Posterior cingulate gyrus (tissue), 11 donors: Measurements from ENCODE around the gene ADCYAP1R1.
A peak's percentile ranks its signal among the peaks of the same experiment; 100 is the strongest.

Source experiments
- DNase-seq, 10 donors: peaks; one replicate each; pipeline versions ENCODE4 v3.0.0 to v3.0.0-alpha.2; 2020 to 2021; ENCODE audit warnings: mixed read lengths in 3 of 10
- intact Hi-C: fragments of 100-400 bp; cut with DNase I; formaldehyde crosslinking; loops from one replicate; pipeline ENCODE4 v1.15.1; 2023

The ADCYAP1R1 gene

GRCh38 chr7:31051598-31052486, at the start of gene ADCYAP1R1:
Gene ADCYAP1R1, plus strand, starts transcription at chr7:31052308. Its CDS starts 10,957 bp downstream, at chr7:31063265.
- peak in 9 of 10 donors; percentile 47 to 95 (median 68) for DNase-seq
- intact Hi-C loops, result no loop called here

DNA sequence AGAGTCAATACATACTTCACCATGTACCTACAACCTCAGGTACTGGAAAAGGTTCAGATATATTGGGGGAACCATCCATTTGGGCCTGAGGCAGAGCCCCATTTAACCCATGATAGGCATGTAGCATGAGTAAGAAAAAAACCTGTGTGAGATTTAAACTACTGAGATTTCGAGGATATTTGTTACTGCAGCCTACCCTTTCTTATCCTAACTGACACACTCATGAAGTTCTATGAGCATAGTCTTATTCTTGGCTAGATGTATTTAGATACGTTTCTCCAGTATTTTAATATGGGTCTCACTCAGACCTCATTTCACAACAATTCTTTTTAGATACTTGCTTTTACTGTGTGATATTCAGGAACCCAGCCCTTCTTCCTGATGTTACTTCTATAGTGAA, 49.0 kb upstream of the ADCYAP1R1 start:
- intact Hi-C loops, result no loop called here
- DNase-seq, result no peak

- intact Hi-C loops, result no loop called here
- peak in 1 of 10 donors; percentile 6 for DNase-seq
Observed at GRCh38 chr7:31003721-31004120, 48.4 kb upstream of the ADCYAP1R1 start.

DNA sequence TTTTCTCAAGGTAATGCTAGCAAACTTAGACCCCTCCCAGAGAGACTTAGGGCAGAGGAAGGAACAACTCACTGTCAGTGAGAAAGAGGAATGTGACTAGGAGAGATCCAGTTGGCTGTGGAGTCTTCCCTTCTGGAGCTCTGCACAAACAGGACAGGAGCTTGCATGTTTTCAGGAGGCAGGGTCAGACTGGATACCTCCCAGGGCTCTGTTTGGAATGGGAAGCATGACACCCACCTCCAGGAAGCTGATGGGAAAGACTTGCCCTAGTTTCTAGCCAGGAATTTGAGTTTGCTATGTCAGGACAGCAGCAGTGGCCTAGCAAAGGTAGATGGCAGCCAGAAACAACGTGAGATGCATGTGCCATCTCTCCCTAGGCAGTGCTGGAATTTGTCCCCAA, 47.7 kb upstream of the ADCYAP1R1 start:
- intact Hi-C loops, result no loop called here
- peak in 1 of 10 donors; percentile 6 for DNase-seq

GRCh38 chr7:31006857-31007256, 45.3 kb upstream of the ADCYAP1R1 start:
- intact Hi-C loops, result no loop called here
- DNase-seq, result peak in 2 of 10 donors; percentile 19 to 36

DNA sequence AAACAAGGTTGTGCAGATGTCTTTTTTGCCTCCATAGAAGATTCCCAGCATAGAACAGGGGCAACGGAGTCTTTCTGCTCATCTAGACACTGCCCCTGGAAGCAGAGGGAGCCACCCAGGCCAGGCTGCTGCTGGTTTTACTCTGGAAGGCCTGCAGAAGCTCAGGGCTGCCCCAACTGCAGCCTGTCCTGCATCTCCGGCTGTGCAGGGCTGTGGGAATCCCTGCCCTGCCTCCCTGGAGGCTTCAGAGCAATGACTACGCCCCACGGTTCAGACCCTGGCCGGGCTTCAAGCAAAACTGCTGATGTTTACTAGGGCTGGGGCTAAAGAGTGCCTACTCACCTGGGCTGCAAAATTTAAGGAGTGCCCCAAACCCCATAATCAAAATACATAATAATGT, 44.5 kb upstream of the ADCYAP1R1 start:
- intact Hi-C loops, result no loop called here
- peak in 2 of 10 donors; percentile 54 to 74 for DNase-seq

DNA sequence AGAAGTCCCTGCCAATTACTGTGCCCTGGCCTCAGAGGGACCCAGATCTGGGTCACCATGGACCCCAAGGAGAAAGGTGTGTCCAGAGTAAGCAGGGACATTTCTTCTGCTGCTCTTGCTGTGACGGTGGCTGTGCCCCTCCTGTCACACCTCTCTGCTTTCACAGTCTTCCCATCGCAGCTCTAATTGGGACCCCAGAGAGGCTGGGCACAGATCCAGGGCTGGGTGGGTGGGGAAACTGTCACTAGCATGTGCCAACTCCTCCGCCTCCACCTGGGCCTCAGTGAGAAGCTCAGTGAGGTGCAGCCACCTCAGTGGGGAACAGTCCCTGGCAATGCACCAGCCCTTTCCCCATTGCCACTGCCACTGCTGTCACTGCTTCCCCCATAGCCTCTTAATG, 37.3 kb upstream of the ADCYAP1R1 start:
- intact Hi-C loops, result no loop called here
- DNase-seq, result peak in 1 of 10 donors; percentile 65

- DNase-seq, result peak in 1 of 10 donors; percentile 32
- intact Hi-C loops, result no loop called here
Observed at GRCh38 chr7:31017032-31017675, 35.0 kb upstream of the ADCYAP1R1 start.

GRCh38 chr7:31017721-31018120, 34.4 kb upstream of the ADCYAP1R1 start:
- intact Hi-C loops, result no loop called here
- peak in 1 of 10 donors; percentile 50 for DNase-seq

DNA sequence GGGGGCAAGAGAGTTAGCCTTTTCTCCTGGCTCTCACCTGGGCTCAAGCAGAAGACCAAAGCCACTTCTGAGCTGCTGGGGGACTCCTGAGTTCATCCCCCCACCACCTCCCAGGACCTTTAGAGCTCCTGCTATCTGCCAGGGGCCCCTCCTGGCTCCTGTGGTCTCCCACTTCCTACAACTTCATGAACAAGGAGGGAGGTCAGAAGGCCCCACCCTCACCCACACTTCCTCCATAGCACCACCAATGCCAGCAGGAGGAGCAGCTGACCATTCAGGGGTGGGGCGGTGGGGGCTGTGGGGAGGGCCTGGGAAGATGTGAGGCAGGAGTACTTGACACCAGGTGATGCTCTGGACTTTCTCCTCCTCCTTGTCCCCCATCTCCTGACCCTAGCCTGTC, 32.6 kb upstream of the ADCYAP1R1 start:
- peak in 1 of 10 donors; percentile 30 for DNase-seq

DNA sequence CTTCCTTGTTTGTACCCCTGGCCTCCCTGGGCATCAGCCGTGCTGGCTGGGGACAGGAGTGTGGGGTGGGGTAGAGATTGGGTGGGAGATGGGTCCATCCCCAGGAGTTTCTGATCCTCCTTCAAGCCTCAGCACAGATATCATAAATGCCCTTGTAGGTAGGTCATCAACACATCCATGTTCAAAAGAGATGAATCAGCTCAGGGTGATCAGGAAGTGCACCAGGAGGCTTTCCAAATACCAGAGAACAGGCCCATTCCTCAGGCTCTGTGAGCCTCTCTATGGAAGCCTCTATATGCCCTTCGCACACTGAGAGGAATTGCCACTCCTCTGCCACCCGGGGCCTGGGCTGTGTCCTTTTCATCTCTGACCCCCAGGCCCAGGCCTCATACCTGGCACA, 31.9 kb upstream of the ADCYAP1R1 start:
- intact Hi-C loops, result no loop called here
- DNase-seq, result peak in 1 of 10 donors; percentile 55

More for the DNA sequence above, 32.6 kb upstream of the ADCYAP1R1 start:
- intact Hi-C loops, result no loop called here

DNA sequence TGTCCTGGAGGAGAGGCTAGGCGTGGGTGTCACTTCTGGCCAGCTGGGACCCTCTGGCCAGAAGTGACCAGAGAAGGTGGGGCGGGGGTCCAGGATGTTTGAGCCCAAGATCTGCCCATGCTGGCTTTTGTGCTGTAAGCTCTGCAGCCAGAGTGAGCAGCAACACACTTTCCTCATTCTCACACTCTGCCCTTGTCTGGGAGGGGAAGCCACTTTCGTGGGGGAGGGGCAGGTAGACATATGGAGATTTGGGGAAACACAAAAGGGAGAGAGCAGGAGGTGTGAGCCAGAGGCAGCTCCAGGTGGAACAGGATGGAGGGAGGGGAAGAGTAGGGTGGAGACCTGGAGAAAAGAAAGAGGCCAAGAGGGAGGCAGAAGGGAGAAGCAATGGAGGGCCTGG, 31.5 kb upstream of the ADCYAP1R1 start:
- DNase-seq, result peak in 1 of 10 donors; percentile 53
- intact Hi-C loops, result no loop called here

- intact Hi-C loops, result no loop called here
Observed at GRCh38 chr7:31022117-31022516, 30.0 kb upstream of the ADCYAP1R1 start.

GRCh38 chr7:31022726-31023125, 29.4 kb upstream of the ADCYAP1R1 start:
- intact Hi-C loops, result no loop called here
- DNase-seq, result peak in 1 of 10 donors; percentile 71

More at GRCh38 chr7:31022117-31022516, 30.0 kb upstream of the ADCYAP1R1 start:
- peak in 1 of 10 donors; percentile 20 for DNase-seq

DNA sequence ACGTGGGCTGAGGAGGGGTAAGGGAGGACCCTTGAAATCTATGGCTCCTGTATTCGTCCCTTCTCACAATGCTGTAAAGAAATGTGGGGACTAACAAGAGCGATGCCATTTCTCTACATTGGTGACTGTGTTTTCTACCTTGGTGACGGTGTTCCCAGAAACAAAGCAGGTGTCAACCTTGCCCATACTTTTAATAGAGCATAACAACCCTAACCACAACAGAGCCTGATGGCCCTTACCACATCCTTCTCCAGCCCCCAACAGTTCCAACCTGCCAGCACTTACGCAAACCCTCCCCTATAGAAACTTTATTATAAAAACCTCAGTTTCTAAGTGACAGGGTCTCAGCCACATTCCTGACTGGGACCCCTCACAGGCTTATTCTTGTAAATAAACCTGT, 28.2 kb upstream of the ADCYAP1R1 start:
- intact Hi-C loops, result no loop called here

GRCh38 chr7:31027161-31027965, 24.7 kb upstream of the ADCYAP1R1 start:
- intact Hi-C loops, result no loop called here
- peak in 9 of 10 donors; percentile 14 to 96 (median 71) for DNase-seq

More for the DNA sequence above, 28.2 kb upstream of the ADCYAP1R1 start:
- DNase-seq, result peak in 1 of 10 donors; percentile 7

DNA sequence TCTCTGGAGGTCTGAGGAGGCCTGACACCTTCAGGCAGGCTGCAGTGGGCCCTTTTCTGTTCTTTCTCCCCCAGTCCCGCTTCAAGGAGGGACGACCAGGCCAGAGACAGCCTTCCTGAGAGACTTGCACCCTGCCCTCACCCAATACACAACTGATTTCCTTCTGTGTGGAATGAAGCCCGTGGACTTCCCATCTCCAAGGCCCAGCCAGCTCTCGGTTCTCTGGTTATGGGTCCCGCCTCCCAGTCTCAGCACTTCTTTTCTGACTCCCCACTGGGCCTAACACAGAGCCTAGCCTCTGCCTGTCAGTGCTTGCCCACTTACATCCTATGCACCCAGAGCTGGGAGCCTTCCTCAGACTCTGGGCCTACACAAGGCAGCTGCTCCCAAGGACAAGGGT, 24.1 kb upstream of the ADCYAP1R1 start:
- peak in 1 of 10 donors; percentile 73 for DNase-seq
- intact Hi-C loops, result no loop called here

DNA sequence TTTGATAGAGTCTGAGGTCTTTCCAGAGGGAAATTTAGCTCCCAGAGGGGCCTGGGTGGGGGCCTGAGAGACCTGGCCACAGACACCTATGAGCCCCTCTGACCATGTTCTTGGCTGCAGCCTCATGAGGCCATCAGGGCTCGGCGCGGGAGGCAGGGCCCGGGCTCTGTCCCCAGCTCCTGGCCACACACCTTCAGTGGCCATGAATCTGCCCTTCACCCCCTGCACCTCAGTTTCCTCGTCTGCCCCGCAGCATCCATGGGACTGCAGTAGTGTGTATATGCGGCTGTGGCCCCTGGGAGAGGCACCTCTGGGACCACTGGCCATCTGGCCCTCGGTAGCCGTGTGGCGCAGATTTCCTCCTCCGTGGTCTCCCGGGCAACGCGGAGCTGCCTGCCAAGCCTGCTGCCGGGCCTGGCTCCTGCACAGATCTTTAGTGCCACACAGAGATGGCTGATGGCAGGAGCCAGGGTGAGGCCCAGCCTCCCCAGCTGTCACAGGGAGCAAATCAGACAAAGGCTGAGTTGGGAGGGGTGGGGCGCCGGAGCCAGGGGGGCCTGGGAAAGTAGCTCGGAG, 23.6 kb upstream of the ADCYAP1R1 start:
- intact Hi-C loops, result no loop called here

GRCh38 chr7:31029251-31030042, 22.7 kb upstream of the ADCYAP1R1 start:
- intact Hi-C loops, result no loop called here
- DNase-seq, result peak in 1 of 10 donors; percentile 38

More for the DNA sequence above, 23.6 kb upstream of the ADCYAP1R1 start:
- peak; percentile 46 to 97 (median 81) for DNase-seq
